Head of caudate nucleus (tissue), 42 donors: ENCODE data around the gene CRTC2.

ENCODE experiments used
- DNase-seq, 42 donors: peaks; one replicate each; pipeline versions ENCODE4 v3.0.0 to v3.0.0-alpha.2; 2020 to 2021; ENCODE audit warnings: mixed read lengths in 7 of 42
- intact Hi-C: fragments of 100-400 bp; cut with DNase I; formaldehyde crosslinking; loops from one replicate; pipeline ENCODE4 v1.15.0; 2022

Gene CRTC2

DNA sequence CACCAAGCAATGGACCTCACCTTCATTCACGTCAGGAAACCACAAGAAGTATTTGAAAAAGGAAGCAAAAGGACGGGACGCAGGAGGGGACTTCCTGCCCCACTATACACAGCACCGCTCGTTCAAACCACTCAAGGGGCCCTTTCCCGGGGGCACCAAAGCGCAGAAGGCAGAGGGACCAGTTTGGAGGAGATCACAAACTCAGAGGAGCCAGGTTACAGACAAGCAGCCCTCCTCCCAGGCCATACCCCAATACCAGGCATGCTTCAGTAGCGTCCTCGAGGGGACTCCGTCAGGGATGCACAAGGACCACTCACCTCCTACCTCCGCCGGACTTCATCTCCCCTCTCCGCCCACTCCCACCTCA is 685 bp downstream of the CRTC2 start:
- DNase-seq: no peak

DNA sequence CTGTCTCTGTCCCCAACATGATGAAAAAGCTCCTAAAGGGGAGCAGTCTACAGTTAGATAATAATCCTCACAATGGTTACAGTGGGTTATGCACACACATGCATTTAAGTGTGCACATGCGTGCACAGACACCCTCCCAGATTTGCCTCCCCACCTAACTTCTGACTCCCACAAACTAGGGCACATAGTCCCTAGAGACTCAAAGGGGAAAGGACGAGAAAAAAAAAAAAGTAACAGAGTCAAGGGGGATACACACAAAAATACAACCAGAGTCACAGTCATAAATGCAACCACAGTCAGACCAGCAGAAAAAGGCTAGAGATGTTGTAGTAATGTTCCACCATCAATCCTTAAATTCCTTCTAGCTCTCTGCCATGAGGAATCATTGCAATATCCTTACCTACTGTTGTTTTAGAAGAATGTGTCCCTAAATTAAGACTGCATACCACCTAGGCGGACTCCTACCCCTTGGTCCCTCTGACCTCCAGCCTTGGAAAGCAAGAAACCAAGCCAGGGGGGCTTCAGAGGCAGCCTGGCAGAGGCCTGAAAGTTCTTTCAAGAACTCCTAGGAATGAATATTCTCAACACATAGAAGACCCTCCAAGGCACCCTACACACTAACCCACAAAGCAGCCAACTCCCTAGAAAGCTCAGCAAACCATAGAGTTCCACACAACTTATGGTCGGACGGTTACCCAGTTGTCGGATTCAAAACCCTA is 1.3 kb downstream of the CRTC2 start:
- intact Hi-C loops: loop anchor here (10.0 kb wide), 1 partner anchor 162 kb away; no protein-coding TSS in a partner anchor

More for the DNA sequence above, 685 bp downstream of the CRTC2 start:
- intact Hi-C loops: loop anchor here (10.0 kb wide), 1 partner anchor 163 kb away; no protein-coding TSS in a partner anchor

DNA sequence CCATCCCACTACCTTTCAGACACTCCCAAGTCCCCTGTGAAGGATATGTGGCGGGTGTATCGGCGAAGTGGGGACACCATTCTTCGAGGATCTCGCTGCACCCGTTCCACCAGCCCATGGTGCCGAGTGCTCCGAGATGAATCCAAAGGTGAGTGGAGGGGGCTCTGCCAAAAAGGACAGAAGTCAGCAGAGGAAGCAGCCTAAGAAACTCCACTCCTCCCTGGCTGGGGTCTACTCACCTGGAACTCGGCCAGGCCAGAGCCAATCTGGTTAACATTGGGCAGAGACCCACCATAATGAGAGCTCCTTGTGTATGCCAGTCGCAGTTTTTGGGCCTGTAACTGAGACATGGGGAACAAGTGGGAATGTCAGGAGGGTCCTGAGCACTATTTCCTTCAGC is 3.6 kb downstream of the CRTC2 start:
- DNase-seq: no peak
- intact Hi-C loops: loop anchor here (10.0 kb wide), 1 partner anchor 160 kb away; no protein-coding TSS in a partner anchor

More for the DNA sequence above, 1.3 kb downstream of the CRTC2 start:
- DNase-seq: no peak

DNA sequence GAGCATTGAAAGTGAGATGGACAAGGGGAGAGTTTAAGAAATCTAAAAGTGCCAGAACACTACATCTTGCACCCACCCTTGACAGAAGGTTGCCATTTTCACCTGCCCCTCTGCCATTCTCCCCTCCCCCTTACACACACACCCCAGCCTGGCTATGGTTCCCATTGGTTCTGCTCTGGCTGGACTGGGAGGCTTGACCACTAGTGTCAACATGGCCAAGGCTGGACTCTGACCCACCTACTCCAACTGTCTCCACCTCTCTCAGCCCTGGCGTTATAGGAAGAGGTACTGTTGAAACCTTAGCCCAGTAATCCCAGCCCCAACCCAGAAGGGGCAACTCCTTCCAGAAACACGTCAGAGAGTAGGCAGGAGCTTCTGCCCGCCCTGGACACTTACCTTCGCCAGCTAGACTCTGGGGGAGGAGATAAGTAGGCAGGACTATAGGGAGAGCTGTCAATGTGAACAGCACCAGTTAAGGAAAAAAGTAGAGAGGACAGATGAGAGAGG is 4.5 kb downstream of the CRTC2 start:
- no peak for DNase-seq
- intact Hi-C loops: loop anchor here (10.0 kb wide), 1 partner anchor 159 kb away; no protein-coding TSS in a partner anchor

DNA sequence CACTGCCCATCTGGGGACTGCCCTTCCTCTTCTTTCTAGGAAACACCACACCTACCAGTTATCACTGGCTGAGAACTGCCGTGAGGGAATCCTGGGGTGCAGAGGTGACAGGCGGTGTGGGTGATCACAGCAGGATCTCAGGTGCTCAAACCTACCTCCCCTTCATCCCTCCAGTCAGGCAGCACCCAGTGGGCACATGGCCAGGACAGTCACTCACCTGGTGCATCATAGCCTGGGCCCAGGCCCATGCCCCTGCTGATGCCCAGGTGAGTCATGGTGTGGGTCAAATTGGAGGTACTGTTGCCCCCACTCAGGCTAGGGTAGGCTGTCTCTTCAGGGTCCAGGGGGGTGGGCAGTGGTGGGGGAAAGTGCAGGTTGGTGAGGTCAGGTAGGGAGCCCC is 6.6 kb downstream of the CRTC2 start:
- no peak for DNase-seq

DNA sequence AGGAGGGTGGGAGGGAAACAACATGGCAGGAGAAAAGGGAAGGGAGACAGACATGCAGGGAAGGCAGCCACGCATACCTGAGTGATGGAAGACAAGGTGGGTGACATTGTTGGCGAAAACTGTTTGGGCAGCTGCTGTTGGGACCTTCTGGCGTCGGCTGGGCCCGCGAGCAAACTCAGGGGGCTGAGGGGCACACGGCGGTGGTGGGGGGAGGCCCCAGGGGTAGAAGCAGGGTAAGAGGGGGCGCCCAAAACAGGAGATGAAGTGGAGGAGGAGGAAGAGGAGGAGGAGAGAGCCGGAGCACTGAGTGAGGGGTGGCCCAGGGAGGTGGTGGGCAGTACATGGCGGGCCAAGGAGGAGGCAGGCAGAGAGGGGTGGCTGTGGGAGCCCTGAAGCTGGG is 7.2 kb downstream of the CRTC2 start:
- intact Hi-C loops: loop anchor here (10.0 kb wide), 1 partner anchor 156 kb away; no protein-coding TSS in a partner anchor
- DNase-seq: no peak

More for the DNA sequence above, 6.6 kb downstream of the CRTC2 start:
- intact Hi-C loops: loop anchor here (10.0 kb wide), 1 partner anchor 157 kb away; no protein-coding TSS in a partner anchor

DNA sequence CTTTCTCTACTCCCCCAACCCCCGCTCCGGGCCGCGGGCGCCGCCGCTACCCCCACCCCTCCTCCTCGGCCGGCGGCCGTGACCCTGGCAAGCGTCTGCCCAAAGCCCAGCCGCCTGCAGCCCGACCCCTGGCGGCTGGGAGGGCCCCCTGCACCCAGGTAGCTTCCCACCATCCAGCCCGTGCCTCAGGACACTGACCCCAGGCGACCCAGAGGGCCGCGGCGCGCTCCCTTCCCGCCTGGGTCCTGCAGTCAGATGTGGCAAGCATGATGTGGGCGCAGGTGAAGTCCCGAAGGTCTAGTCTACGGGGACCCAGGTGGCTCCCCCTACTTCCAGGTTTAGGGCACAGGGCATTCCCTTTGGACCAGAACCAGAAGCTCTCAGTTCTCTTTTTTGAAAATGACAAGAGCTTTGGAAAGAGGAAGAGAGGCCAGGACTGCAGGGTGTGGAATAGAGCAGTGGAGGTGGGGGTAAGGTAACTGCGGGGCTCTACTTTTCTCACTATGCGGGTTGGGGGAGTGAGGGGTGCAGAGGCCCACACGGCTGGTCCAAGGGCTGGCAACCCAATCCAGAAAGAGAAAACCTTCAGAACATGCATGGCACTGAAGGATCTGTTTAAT is 11.7 kb downstream of the CRTC2 start, which contains the start of gene DENND4B:
DENND4B (minus strand) TSS at position 97 of the 620 bp plus-strand sequence. CDS start 2,344 bp downstream, outside the sequence.
- intact Hi-C loops: loop anchor here (2.0 kb wide), 1 partner anchor 24 kb away; the partner anchor contains the start of gene GATAD2B
- DNase-seq: peak; percentile 48 to 94 (median 85)

DNA sequence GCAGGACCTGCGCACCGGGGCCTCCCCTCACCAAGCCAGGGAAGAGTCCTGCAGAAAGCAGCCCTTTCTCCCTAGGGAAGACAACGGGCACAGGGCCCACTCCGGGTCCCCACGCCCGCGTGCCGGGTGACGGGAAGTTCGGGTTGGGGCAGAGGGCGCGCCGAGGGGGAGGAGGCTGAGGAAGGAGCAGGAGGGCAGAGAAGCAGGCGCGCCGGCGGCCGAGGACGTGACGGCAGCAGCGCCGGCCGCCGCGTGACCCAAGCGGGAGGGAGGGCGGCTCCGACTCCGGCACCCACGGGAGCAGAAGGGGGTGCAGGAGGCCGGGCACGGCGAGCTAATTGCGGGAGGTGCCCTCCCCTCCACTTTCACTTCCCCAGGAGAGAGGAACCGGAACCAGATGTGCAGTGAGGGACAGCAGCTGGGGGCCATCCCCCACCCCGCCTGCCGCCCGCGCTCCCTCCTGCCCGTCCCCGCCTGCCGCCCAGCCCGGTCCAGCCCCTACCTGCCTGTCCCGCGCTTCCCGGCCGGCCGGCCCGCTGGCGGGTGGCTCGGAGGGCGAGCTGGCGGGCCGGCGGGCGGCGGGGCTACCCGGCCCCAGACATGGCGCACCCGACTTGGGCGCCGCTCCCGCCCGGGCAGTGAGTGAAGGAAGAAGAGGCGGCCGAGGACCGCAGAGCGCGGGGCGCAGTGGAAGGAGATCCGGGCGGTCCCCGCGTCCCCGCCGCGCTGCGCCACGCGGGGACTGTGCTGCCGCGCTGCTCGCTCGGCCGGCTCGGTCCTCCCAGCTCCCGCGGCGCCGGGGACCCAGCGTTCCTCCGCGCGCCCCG is 12.4 kb downstream of the CRTC2 start:
- DNase-seq: peak; percentile 53 to 91 (median 84)
- intact Hi-C loops: loop anchor here (2.0 kb wide), 1 partner anchor 23 kb away; the partner anchor contains the start of gene GATAD2B

DNA sequence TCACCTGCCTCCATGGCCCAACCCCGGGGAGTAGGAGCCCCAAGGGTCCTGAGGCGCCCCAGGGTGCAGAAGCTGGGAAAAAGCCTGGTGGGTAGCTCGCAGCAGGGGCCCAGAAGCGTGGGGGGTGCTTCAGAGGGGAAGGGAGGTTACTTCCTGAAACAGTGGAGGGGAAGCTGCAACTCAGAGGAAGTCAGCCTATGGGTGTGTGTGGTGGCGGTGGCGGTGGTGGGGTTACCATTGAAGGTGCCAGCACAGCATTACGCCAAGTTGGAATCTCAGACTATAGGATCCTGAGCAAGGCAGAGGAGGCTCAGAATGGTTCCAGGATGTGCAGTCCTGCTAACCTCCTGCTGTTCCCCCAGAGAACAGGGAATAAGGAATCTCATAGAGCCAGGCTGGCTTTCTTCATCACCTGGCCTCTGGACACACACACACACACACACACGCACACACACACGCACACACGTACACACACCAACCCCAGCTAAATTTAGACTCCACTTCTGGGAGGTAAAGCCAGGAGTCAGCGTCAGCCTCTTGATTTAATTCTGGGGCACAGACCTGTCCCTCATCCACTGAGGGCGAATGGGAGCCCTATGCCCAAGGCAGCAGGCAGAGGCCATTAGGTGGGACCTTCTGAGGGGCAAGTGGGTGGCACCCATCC is 13.1 kb downstream of the CRTC2 start:
- peak in 23 of 42 donors; percentile 18 to 62 (median 42) for DNase-seq
- intact Hi-C loops: no loop called here

DNA sequence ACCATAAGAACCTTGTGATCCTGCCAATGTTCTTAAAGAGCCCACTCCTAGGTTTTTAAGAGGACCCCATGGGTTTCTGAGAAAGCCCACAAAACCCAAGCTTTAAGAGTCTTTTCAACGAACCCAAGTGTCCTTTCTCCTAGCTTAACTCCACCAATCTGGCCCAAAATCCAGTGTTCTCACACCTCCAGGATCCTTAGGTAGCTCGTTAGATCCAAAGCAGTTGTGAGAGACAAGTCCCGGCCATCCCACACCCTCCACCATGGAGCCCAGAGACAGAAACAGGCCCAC is 13.6 kb downstream of the CRTC2 start:
- intact Hi-C loops: no loop called here
- DNase-seq: no peak

DNA sequence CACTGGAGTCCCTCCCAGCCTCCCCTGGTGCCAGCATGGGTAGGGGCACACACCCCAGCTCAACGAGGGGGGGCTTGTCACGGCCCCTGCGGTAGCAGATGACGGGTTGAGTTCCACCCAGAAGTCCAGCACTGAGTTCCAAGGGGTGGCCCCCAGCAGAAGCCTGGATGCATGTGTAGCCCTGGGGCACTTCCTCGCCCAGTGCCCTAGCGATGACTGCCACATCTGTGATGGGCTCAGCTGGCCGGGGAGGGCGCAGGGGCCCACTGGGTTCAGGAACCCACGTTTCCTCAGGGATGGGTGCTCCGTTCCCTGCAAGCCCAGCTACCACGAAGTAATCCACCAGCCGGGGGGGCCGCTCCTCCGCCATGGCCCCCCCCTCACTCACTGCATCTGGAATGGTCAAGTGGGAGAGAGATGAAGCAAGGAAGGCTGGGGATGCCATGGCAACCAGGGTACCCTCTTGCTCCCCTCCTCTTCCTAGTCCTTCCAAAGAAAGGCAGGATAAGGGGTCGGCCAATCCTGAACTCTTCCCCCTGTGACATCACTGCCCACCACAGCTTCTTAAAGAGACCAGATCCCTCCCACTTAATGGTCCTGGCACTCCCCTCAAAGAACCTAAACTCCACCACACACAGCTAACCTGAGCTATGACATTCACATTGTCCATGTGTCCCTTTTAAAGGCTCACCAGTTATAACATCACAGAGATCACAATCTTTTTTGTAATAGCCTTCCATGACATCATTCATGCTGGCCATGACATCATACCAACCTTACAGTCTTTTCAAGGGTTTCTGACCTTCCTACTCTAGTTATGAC is 14.2 kb downstream of the CRTC2 start:
- intact Hi-C loops: no loop called here
- DNase-seq: no peak

DNA sequence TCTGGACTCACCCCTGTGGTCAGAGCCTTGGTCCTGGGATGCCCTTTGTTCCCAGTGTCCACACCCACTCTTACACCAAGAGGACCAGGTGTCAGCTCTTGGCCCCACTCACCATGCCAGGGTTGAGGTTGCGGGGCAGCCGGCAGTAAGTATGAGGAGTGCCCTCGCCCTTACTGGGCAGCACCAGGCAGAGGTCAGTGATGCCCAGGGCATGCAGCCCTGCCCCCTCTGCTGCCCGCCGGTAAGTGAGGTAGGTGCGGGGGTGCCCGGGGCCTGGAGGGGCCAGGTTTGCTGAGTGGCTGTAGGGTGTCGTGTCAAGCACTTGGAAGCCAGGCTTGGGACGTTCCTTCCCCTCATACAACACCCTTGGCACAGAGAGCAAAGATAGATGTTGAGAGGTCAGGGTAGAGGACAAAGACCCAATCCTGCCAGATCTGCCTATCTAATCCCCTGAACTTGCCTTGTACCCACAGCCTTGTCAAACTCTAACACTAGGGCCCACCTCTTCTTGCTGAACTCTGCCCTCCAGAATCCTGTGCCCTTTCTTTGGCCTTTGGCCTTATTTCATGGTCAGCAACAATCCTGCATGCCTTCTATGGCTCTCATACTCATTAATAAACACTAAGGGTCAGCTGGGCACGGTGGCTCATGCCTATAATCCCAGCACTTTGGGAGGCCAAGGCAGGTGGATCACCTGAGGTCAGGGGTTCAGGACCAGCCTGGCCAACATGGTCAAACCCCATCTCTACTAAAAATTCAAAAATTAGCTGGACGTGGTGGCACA is 15.5 kb downstream of the CRTC2 start:
- intact Hi-C loops: no loop called here
- no peak for DNase-seq

DNA sequence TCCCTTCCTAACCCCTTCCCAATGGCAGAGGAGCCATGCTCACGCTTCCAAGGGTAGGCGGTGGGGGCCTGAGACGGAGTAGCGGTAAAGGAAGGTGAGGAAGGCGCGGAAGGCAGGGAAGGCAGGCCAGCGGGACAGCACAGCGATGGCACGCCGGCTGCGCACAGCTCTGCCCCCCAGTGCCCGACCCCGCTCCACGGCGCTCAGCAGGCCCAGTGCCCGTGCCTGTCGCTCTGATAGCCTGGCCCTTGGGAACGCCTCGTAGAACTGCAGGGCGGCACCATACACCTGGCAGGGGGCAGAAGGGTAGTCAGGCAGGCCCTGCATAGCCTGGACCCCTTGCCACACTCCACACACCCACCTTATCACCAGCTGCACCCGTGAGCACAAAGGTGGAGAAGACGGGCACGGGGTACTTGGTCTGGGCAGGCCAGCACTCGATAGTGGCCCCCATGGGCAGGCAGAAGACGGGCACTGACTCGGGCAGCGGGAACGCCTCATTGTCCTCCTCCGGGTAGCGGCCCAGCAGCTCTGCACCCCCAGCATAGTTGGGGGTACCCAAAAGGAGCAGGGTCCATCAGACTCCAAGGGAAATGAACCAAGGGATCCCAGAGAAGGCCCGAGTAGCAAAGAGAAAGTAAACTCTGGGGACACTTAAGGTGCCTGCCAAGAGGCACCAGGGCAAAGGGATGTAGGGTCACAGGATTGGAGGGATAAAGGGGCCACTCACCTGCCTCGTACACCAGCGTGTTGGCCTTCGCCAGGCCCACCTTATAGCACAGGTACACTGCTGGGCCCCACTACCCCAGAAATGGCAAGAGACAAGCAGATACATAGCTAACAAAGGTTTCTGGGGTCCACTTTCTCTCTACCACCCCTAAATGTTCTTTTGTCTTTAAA is 16.3 kb downstream of the CRTC2 start:
- intact Hi-C loops: no loop called here

DNA sequence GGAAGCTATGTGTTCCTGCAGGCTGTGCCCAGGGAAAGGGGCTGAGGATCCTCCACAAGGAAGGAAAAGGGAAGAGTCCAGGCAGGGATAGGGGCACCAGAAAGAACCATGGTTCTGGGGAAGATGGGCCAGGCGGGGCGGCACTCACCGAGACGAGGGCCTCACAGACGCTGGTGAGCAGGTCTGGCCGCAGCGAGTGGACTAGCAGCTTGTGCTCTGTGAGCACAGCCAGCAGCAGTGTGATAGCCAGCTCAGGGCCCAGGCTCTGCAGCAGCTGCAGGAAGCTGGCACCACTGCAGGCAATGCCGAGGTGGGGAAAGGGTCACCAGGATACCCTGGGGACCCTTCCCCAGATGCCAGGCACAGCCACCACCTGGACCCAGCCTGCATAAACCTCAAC is 17.7 kb downstream of the CRTC2 start:
- intact Hi-C loops: no loop called here
- peak in 1 of 42 donors; percentile 24 for DNase-seq

More for the DNA sequence above, 16.3 kb downstream of the CRTC2 start:
- DNase-seq: no peak

DNA sequence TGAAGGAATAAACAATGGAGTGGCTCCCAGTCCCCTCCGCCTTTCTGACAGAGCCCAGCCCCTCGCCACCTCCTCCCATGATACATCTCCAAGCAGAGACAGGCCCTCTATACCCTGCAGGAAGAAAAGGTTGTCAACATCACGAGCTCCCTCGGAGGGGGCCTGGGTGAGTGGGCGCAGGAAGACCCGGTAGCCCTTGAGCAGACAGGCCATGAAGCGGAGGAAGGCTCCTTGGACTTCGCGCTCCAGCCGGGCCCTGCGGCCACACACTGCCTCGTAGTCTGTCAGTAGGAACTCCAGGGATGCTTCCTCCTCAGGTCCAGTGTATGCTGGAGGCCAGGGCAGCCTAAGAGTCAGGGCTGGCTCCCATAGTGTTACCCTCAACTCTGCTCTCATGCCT is 18.9 kb downstream of the CRTC2 start:
- intact Hi-C loops: no loop called here
- no peak for DNase-seq

DNA sequence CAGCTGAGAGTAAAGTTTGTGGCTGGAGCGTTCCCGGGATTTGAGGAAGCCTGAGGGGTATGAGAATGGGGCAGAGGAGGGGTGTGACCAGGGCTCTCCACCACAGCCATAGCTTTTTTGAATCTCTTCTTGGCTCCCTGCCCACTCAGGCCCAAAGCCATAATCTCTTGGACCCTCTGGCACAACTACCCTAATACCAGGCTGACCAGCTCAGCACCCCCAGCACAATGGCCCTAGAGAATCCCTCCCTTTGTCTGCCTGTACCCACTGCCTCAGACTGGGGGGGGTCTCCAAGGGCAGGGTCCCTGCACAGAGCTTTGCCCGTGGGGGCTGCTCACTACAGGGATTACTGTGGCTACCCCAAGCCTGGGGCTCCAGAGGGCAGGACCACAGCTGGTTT is 19.4 kb downstream of the CRTC2 start:
- DNase-seq: no peak
- intact Hi-C loops: no loop called here
